Left kidney (tissue), 2 donors: ENCODE data around the gene MDM2. TPM values are rescaled to one million over a fixed set of nuclear protein-coding genes. Genes with fewer than 3 reads are reported as not detected.
"Not testable (repeated sequence)": the region's sequence is repeated elsewhere in the genome, so short reads cannot be mapped to it uniquely, and the experiment has no call there.

Experiments used
- DNase-seq: peaks from one replicate; pipeline ENCODE4 v3.0.0-alpha.2; 2013
- polyA plus RNA-seq: library from polyadenylated mRNA; unstranded; fragments of 120-200 nt; gene quantifications from one replicate; pipeline ENCODE4 v1.2.1, GENCODE V29; 2013; ENCODE audit not compliant: insufficient read length

The MDM2 gene
- polyA plus RNA-seq, 1 donor = 80.4 TPM

DNA sequence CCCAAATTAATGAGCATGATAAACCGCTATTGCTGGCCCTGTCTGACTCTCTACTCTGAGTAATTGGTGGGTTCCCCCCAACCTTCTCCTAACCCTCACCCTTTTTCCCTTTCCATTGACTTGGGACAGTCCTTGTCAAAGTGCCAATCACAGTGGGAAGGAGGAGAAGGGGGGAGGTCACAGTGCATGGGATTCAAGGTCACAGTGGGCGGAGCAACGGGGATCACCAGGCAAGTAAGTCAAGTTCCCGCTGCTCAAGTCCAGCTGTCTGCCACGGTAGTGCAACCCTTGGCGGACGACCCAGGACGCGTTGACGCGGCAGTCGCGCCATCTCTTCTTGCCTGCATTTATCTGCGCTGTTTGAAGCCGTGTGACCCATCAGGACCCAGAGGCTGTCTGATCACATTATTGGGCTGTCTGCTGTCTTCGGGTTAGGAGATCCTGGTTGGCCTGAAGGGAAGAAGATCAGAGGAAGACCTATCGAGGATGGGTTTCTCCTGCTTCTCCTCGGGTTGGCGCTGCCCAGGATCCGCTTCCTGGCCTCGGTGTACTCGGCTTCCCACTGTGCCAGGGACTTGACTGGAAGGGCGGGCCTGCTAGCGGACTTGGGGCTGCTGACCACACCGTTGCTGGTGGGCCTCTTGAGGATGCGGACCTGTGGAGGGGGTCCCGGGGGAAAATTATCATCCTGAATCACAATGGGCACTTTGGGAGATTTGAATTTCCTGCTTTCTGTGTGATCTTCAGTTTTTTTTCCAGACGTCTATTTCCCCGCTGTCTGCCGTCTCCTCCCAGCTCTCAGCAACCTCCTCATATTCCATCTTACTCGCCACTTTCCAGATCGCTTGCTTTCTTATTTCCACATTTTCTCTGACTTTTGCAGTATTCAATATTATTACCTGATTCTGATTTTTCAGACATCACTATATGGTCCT lies 3.1 kb upstream of the MDM2 start:
- DNase-seq = no peak

DNA sequence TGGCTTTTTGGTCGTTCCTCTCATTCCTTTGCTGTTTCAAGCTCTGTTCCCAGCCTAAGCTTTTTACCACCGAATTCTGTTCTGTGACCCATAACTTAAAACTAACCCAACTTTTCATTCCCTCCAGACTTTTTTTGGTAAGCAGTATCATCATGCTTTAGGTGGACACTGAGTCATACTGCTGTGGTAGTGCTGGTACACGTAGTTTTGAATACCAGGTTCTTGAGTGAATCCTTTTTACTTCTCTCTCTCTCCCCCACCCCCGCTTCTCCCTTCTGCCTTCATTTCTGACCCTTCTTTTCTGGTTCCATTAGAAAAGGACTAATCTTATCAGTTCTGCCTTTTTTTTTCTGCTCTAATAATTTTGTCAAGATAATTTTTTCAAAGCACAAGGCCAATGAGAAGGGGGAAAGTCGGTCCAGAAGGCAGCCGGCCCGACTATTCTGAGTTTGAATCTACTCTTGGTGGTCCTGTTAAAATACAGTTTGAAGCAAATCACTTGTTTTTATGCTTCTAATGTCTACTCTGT lies 2.3 kb upstream of the MDM2 start:
- no peak for DNase-seq

DNA sequence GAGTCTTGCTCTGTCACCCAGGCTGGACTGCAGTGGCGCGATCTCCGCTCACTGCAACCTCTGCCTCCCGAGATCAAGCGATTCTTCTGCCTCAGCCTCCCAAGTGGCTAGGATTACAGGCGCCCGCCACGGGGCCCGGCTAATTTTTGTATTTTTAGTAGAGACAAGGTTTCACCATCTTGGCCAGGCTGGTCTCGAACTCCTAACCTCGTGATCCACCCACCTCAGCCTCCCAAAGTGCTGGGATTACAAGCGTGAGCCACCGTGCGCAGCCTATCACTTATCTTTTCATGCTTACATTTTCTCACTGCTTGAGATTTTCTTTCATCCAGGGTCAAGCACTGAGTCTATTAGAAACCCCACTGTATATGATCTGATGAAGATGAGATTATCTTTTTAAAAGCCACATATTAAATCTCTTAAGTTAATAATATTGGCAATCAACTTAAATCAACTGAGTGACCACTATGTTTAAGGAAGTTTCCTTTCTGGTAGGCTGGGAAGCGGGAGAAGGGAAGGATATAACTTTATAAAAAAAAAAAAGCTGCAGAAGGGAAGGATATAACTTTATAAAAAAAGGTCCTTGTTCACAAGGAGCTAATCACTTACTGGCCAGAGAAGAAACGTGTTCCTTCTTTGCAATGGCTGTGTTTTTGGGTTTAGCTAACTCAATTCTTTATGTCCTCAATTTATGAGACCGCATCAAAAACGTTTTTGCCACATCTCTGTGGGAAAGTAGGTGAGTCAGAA lies 1.3 kb upstream of the MDM2 start:
- no peak for DNase-seq

DNA sequence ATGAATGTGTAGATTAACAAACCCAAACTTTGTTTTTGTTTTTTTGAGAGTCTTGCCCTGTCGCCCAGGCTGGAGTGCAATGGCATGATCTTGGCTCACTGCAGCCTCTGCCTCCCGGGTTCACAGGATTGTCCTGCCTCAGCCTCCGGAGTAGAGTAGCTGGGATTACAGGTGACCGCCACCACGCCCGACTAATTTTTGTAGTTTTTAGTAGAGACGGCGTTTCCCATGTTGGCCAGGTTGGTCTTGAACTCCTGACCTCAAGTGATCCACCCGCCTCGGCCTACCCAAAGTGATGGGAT lies 752 bp upstream of the MDM2 start:
- DNase-seq = not testable (repeated sequence)

DNA sequence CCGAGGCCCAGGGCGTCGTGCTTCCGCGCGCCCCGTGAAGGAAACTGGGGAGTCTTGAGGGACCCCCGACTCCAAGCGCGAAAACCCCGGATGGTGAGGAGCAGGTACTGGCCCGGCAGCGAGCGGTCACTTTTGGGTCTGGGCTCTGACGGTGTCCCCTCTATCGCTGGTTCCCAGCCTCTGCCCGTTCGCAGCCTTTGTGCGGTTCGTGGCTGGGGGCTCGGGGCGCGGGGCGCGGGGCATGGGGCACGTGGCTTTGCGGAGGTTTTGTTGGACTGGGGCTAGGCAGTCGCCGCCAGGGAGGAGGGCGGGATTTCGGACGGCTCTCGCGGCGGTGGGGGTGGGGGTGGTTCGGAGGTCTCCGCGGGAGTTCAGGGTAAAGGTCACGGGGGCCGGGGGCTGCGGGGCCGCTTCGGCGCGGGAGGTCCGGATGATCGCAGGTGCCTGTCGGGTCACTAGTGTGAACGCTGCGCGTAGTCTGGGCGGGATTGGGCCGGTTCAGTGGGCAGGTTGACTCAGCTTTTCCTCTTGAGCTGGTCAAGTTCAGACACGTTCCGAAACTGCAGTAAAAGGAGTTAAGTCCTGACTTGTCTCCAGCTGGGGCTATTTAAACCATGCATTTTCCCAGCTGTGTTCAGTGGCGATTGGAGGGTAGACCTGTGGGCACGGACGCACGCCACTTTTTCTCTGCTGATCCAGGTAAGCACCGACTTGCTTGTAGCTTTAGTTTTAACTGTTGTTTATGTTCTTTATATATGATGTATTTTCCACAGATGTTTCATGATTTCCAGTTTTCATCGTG lies 612 bp downstream of the MDM2 start:
- DNase-seq = peak; percentile 67

DNA sequence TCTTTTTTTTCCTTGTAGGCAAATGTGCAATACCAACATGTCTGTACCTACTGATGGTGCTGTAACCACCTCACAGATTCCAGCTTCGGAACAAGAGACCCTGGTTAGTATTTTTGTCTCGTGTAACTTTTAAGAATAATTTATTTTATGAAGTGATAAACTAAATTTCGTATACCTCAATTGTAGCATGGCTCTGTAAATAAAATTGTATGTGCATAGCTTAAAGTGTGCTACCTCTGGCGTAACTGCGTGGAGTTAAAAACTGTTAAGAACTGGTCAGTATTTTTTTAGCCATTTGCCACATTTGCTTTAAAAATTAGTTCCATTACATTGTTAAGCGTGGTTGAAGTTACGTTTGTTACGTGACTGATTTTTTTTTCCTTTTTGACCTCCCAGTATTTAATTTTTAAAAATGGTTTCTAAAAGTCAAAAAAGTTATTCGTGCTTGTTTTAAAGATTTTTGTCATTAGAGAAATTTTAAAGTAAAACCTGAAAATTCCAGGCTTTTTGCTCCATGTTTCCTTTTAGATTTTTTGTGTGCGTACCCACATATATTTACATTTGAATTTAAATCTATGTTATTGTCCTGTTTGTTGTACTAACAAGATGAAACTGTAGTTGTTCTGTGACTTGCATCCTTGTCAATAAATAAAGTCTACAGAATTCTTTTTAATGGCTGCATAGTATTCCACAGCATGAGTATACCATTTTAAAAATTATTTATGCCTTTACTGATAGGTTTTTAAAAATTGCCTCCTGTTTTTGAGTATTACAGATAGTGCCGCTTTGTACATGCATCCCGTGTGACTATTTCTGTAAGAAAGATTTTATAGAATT lies 1.4 kb downstream of the MDM2 start:
- no peak for DNase-seq

DNA sequence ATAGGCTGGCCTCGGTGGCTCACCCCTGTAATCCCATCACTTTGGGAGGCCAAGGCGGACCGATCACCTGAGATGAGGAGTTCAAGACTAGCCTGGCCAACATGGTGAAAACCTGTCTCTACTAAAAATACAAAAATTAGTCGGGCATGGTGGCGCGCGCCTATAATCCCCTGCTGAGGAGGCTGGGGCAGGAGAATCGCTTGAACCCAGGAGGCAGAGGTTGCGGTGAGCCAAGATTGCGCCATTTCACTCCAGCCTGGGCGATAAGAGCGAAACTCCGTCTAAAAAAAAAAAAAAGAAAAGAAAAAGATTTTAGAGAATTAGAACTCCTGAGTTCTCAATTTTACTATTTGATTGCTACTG lies 2.0 kb downstream of the MDM2 start:
- DNase-seq = not testable (repeated sequence)

- not testable (repeated sequence) for DNase-seq
Observed at GRCh38 chr12:68811573-68811972, 3.6 kb downstream of the MDM2 start.

- DNase-seq = no peak
Observed at GRCh38 chr12:68812553-68813241, 4.7 kb downstream of the MDM2 start.

DNA sequence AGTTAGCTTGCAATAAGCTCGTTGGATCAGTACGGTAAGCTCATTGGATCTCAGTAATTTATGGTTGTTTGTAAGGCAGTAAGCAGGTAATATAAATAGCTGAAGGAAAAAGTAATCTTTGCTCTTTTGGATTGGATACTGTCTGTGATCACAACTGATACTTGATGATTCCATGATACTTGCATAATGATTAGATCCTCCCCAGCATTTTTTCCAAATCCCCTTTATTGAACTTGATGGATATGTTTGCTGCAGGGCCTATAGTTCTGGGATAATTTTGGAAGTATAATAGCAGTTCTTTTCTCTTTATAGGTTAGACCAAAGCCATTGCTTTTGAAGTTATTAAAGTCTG lies 5.2 kb downstream of the MDM2 start:
- no peak for DNase-seq

- no peak for DNase-seq
Observed at GRCh38 chr12:68814490-68815231, 6.7 kb downstream of the MDM2 start.

DNA sequence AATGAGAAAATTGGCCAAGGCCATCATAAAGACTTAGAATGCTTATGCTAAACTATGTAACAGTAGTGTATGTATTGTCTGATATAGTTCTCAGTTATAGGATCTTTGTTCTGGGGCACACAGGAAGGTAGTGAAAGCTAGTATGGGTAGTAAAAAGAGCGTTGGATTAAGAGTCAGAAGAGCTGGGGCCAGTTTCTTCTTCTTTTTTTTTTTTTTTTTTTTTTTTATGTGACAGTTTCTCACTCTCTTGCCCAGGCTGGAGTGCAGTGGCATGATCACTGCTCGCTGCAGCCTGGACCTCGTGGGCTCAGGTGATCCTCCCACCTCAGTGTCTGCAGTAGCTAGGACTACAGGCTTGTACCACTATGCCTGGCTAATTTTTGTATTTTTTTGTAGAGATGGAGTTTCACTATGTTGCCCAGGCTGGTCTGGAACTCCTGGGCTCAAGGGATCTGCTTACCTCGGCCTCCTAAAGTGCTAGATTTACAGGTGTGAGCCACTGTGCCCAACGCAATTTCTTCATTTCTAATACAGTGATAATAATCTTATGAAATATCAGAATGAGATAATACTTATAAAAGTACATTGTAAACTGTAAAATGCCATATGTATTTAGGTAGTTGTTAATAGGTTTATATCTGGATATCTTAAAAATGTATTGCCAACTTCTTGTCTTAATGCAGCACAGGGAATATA lies 7.4 kb downstream of the MDM2 start:
- no peak for DNase-seq

DNA sequence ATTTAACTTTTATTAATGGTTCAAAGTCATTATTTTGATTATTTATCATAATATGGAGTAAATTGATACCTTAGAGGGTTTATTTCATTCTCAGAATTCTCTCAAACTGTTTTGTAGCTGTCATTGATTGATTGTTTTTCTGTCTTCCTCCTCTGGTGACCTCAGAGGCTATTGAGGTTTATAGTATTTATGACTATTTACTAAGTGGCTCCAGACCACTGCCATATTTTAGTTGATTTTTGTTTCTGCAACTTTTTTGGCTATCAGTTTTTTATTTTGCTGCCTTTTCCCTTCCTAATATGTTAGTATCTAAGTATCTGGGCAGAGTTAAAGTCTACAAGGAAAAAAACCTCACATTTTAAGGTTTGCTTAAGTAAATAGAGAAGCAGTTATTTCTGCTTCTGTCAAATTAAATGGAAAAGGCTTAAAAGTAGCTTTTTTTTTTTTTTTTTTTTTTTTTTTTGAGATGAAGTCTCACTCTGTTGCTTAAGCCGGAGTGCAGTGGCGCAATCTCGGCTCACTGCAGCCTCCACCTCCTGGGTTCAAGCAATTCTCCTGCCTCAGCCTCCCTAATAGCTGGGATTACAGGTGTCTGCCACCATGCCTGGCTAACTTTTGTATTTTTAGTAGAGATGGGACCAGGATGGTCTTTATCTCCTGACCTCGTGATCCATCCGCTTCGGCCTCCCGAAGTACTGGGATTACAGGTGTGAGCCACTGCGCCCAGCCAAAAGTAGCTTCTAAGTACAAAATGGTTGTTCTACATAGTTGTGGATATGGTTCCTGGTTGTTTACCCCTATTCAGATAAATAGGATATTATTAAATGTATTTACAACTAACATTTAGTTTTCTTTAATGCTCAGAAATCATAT lies 8.2 kb downstream of the MDM2 start:
- DNase-seq = no peak

GRCh38 chr12:68819481-68819880 lies 11.5 kb downstream of the MDM2 start:
- not testable (repeated sequence) for DNase-seq

- no peak for DNase-seq
Observed at GRCh38 chr12:68821357-68822188, 13.6 kb downstream of the MDM2 start.

- no peak for DNase-seq
Observed at GRCh38 chr12:68823696-68824095, 15.7 kb downstream of the MDM2 start.

DNA sequence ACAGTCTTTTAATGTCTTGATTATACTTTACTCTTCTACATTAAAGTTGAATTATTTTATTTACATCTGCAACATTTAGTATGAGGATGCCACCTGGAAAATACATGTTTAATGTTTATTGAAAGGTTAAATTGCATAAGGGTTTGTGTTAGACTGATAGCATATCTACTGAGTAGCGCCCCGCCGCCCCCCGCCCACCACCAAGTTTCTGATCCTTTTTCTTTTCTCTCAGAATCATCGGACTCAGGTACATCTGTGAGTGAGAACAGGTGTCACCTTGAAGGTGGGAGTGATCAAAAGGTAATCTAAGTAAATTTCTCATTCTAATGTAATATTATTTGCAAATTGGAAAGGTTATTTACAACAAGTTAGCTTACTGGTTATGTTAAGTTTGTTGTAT lies 16.2 kb downstream of the MDM2 start:
- no peak for DNase-seq
